ENCODE measurements around the gene SLC6A8. TPM values are rescaled to one million over a fixed set of nuclear protein-coding genes. Genes with fewer than 3 reads are reported as not detected.

The SLC6A8 gene
- total RNA-seq, 4 donors from 2014 or later, result 26.5 to 43.5 (median 34.5) TPM

DNA sequence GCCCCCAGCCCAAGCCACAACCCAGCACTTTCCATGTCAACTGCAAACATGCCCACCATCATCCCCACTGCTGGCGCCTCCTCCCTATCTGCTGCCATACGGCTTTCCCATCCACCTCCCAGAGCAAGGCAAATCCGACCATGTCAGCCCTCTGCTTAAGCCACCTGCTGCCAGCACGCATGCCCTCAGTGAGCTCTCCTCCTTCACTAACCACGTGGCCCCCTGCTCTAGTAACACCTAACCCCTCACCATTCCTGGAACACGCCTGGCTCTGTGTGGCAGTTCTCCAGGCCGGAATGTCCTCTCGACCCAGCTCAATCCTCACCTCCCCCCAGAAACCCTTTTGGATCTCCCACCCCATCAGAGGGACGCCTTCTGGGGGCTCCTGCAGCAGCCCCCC, 19.1 kb downstream of the SLC6A8 start:
- TF ChIP-seq POLR2A (IDR thresholded peaks at IDR 0.05), result no peak
- TF ChIP-seq, protein P1, sequence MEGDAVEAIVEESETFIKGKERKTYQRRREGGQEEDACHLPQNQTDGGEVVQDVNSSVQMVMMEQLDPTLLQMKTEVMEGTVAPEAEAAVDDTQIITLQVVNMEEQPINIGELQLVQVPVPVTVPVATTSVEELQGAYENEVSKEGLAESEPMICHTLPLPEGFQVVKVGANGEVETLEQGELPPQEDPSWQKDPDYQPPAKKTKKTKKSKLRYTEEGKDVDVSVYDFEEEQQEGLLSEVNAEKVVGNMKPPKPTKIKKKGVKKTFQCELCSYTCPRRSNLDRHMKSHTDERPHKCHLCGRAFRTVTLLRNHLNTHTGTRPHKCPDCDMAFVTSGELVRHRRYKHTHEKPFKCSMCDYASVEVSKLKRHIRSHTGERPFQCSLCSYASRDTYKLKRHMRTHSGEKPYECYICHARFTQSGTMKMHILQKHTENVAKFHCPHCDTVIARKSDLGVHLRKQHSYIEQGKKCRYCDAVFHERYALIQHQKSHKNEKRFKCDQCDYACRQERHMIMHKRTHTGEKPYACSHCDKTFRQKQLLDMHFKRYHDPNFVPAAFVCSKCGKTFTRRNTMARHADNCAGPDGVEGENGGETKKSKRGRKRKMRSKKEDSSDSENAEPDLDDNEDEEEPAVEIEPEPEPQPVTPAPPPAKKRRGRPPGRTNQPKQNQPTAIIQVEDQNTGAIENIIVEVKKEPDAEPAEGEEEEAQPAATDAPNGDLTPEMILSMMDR (IDR thresholded peaks at IDR 0.05), result no peak
- DNase-seq (ENCODE audit: low spot score in 2 of 2), result no peak
- intact Hi-C loops (cut with DNase I; ENCODE audit: low total_unique reads), result no loop called here
- 79 to 80% methylated on average over 9 of the region's 9 CpGs for WGBS, 2 donors
- H3K4me3 ChIP-seq (ENCODE audit: low read depth, poor library complexity, severe bottlenecking), result no peak overlapping the region

DNA sequence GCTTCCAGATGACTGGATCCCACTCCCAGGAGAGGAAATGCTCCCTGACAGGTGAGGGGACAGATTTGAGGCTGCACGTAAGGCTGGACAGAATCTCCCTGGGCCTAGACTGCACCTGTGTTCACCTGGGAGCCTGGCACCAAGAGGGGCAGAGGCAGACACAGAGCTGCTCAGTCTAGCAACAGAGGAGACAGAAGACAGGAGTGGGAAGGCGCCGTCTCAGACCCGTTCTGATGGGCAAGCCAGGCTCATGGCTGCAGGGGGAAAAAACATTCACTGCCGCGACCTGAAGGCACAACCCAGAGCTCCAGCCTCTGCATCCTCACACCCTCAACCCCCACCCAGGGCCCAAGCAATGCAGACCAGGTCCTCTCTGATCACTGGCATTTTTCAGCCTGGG, 19.7 kb downstream of the SLC6A8 start:
- WGBS, 2 donors, result 96 to 100% methylated on average over 1 to 6 of the region's 6 CpGs
- no peak overlapping the region for H3K4me3 ChIP-seq (ENCODE audit: low read depth, poor library complexity, severe bottlenecking)
- no peak for DNase-seq (ENCODE audit: low spot score in 2 of 2)
- intact Hi-C loops (cut with DNase I; ENCODE audit: low total_unique reads), result no loop called here
- TF ChIP-seq POLR2A (IDR thresholded peaks at IDR 0.05), result no peak
- TF ChIP-seq, protein P1 (IDR thresholded peaks at IDR 0.05), result no peak

DNA sequence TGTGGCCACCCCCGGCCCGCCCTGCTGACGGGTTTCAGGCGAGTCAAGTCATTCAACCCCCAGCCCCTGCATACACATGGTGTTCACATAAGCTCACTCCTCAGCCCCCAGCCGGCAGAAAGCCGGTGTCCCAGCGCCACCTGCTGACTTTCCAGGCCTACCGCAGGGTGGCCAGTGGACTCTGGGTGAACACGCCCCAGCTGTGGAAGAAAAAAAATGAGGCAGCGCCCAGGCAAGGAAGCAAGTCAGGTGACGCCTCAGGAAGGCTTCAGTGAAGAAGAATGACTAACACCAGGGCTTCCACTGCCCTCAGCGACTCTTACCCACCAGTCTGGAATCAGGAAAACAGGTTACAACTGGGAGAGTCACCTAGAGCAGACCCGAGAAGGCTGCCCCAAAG, 20.7 kb downstream of the SLC6A8 start:
- no peak overlapping the region for H3K4me3 ChIP-seq (ENCODE audit: low read depth, poor library complexity, severe bottlenecking)
- DNase-seq (ENCODE audit: low spot score in 2 of 2), result peak in 1 of 2 donors; percentile 63
- WGBS, 2 donors, result 16 to 32% methylated on average over 5 to 13 of the region's 13 CpGs
- intact Hi-C loops (cut with DNase I; ENCODE audit: low total_unique reads), result no loop called here
- TF ChIP-seq POLR2A (IDR thresholded peaks at IDR 0.05), result no peak

DNA sequence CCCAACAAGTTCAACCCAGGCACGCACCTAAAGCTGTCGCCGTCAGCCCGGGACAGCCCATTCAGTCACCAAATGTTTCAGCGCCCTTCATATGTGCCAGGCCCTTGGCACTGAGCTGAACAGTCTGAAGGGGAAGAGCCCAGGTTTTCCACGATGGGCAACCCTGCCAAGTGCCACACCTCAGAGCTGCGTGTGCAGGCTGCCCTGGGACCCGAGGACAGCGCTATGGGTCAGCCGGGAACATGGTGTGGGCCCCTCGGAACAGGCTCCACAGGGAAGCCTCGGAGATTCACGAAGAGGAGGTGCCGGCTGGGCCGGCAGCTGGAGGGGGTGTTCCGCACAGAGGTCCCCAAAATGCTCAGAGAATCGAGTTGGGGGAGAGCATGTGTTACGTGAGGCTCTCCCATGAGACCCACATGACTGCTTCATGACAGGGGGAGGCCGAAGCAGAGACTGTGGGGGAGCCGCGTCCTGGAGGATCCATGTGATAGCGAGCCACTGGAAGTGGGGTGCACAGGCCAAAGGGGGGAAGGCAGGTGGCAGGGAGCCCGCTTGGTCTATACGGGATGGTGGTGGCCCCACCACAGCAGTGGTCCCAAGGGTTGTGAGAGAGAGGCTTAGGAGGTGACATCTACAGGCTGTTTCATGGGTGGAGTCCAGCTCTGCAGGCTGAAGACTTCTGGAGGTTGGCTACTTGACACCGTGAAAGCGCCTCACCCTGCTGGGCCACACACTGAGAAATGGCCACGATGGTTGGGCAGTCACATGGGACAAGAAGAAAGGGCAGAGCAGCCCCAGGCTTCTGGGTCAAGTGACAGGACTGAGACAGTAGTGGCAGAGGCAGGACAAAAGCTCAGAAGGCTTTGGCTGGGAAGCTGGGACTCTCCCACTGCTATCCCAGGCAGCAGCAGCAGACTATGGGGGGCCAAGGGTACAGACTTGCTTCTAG, 22.3 kb downstream of the SLC6A8 start:
- no peak for TF ChIP-seq POLR2A (IDR thresholded peaks at IDR 0.05)
- TF ChIP-seq, protein P1 (IDR thresholded peaks at IDR 0.05), result no peak
- H3K4me3 ChIP-seq (ENCODE audit: low read depth, poor library complexity, severe bottlenecking), result no peak overlapping the region
- no peak for DNase-seq (ENCODE audit: low spot score in 2 of 2)
- WGBS, 2 donors, result 82 to 87% methylated on average over 22 to 23 of the region's 27 CpGs
- intact Hi-C loops (cut with DNase I; ENCODE audit: low total_unique reads), result no loop called here

DNA sequence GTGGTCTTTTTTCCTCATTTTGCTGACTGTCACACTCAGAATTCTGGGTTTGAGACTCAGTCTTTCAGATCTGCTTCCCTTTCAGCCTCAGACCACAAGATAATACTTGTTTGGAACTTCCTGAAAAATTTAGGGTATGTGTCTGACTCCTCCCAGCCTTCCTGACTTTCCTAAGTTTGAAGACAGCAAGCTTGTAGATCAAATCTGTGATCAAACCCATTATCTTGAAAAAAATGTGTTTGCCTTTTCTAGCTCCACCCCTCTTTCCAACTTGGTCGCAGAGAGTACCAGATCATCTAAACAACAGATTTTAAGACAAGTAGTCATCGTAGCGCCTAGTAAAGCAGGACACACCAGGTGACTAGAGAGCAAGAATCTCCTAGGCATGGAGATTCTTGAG, 26.5 kb downstream of the SLC6A8 start:
- intact Hi-C loops (cut with DNase I; ENCODE audit: low total_unique reads), result no loop called here

DNA sequence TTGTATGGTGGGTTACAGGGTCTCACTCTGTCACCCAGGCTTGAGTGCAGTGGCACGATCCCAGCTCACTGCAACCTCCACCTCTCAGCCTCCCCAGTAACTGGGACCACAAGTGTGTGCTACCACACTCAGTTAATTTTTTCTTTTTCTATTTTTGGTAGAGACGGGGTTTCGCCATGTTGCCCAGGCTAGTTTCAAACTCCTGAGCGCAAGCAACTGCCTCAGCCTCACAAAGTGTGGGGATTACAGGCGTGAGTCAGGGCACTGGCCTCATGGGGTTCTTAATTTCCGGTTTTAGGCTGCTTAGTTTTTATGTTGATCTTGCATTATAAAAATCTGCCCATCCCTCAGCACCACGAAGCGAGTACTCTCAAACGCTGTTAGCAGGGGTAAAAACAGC, 29.7 kb downstream of the SLC6A8 start:
- whole genome bisulfite sequencing, 2 donors, result 95 to 97% methylated on average over 9 of the region's 9 CpGs
- intact Hi-C loops (cut with DNase I; ENCODE audit: low total_unique reads), result no loop called here
- no peak for TF ChIP-seq POLR2A (IDR thresholded peaks at IDR 0.05)
- TF ChIP-seq, protein P1 (IDR thresholded peaks at IDR 0.05), result no peak
- H3K4me3 ChIP-seq (ENCODE audit: low read depth, poor library complexity, severe bottlenecking), result no peak overlapping the region
- DNase-seq (ENCODE audit: low spot score in 2 of 2), result no peak

More for the DNA sequence above, 26.5 kb downstream of the SLC6A8 start:
- H3K4me3 ChIP-seq (ENCODE audit: low read depth, poor library complexity, severe bottlenecking), result no peak overlapping the region
- TF ChIP-seq, protein P1 (IDR thresholded peaks at IDR 0.05), result no peak
- no peak for TF ChIP-seq POLR2A (IDR thresholded peaks at IDR 0.05)
- DNase-seq (ENCODE audit: low spot score in 2 of 2), result no peak
- WGBS, 2 donors, result 49 to 62% methylated on average over 3 of the region's 3 CpGs
